ENCODE results near the gene SLC22A12. TPM values are rescaled to one million over a fixed set of nuclear protein-coding genes. Genes with fewer than 3 reads are reported as not detected.
A peak's percentile ranks its signal among the peaks of the same experiment; 100 is the strongest.

SLC22A12 gene
- total RNA-seq, 2 donors from 2014 or later, result not detected

DNA sequence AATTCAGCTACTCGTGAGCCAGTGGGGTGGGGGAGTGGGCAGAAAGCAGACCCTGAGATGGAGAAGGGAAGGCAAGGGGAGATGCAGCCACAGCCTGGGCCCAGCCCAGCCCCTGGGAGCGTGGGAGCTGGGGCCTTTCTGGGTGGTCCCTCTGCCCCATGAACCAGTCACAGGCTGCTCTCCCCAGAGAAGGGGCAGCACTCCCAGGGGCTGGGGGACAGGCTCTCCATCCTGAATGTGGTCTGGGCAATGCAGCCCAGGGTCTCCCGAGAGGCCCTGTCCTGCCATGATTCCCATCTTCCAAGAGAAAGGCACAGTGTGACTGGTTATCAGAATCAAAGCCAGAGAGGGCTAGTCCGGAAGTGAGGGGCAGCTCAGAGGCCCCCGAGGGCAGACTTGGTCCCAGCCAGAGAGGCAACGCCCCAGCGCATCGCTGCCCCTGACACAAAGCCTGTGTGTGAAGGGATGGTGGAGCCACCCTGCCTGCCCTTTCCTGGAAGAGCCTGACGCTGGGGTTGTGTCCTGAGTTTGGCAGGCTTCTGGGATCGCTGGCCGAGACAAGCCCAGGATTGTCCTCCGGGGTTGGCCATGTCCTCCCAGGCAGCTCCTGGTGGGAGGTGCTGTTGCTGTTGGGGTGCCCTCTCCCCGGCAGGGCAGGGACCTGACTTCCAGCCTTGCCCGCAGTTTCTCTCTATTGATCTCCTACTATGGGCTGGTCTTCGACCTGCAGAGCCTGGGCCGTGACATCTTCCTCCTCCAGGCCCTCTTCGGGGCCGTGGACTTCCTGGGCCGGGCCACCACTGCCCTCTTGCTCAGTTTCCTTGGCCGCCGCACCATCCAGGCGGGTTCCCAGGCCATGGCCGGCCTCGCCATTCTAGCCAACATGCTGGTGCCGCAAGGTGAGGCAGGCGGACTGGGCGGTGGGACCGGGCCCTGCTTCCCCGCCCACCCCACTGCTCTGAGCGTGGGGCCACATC, 23.8 kb upstream of the SLC22A12 start:
- Histone ChIP-seq H3K27me3 (no peaks in the 10 kb centered on the region), H3K4me3 (no peak overlapping the region), H3K27ac (peak overlapping the region; percentile 28 to 58 (median 56)), H3K4me1 (peaks cover 20% of the 10 kb centered on the region), H3K9me3 (no peaks in the 10 kb centered on the region), H3K36me3 (replicated peaks in 1 of 2; ENCODE audit: insufficient read depth in 1 of 2, low read depth in 2 of 2) (no peaks in the 10 kb centered on the region)
- TF ChIP-seq, protein P1, sequence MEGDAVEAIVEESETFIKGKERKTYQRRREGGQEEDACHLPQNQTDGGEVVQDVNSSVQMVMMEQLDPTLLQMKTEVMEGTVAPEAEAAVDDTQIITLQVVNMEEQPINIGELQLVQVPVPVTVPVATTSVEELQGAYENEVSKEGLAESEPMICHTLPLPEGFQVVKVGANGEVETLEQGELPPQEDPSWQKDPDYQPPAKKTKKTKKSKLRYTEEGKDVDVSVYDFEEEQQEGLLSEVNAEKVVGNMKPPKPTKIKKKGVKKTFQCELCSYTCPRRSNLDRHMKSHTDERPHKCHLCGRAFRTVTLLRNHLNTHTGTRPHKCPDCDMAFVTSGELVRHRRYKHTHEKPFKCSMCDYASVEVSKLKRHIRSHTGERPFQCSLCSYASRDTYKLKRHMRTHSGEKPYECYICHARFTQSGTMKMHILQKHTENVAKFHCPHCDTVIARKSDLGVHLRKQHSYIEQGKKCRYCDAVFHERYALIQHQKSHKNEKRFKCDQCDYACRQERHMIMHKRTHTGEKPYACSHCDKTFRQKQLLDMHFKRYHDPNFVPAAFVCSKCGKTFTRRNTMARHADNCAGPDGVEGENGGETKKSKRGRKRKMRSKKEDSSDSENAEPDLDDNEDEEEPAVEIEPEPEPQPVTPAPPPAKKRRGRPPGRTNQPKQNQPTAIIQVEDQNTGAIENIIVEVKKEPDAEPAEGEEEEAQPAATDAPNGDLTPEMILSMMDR (IDR thresholded peaks at IDR 0.05), result no peak
- no peak for TF ChIP-seq POLR2A (IDR thresholded peaks at IDR 0.05)
- intact Hi-C loops (cut with DNase I), result no loop called here
- DNase-seq (no peak), ATAC-seq (no peak)
- 89 to 92% methylated on average over 19 to 23 of the region's 30 CpGs for WGBS, 2 donors

DNA sequence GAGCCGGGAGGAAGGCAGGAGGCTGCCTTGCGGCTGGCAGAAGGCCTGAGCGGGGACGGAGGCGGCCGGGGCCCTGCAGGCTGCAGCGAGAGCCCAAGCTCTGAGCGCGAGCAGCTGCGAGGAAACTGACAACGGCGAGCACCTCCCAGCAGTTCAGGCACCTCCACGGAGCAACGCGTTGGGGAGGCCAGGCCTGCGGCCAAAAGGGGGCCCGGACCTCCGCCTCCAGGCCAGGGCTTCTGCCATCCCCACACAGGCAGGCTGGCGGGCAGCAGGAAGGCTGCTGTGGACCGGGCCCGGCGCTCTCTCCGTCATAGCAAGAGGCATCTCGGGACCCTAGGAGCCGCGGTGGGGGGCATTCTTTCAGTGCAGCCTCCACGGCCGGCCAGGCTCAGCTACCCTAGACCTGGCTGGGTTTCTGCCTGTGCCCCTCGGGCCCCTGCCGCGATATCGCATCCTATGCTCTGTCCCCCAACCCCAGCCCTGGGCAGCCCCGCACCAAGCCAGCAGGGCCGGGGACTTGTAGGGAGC, 22.9 kb upstream of the SLC22A12 start:
- H3K4me3 ChIP-seq, result no peak overlapping the region
- H3K27me3 ChIP-seq, result no peaks in the 10 kb centered on the region
- WGBS, 2 donors, result 87 to 94% methylated on average over 10 to 23 of the region's 34 CpGs
- H3K4me1 ChIP-seq, result peaks cover 20% of the 10 kb centered on the region
- H3K9me3 ChIP-seq, result no peaks in the 10 kb centered on the region
- no peaks in the 10 kb centered on the region for H3K36me3 ChIP-seq (replicated peaks in 1 of 2; ENCODE audit: insufficient read depth in 1 of 2, low read depth in 2 of 2)
- ATAC-seq, result no peak
- no peak for TF ChIP-seq POLR2A (IDR thresholded peaks at IDR 0.05)
- TF ChIP-seq, protein P1 (IDR thresholded peaks at IDR 0.05), result no peak
- H3K27ac ChIP-seq, result no peak overlapping the region
- DNase-seq, result no peak
- intact Hi-C loops (cut with DNase I), result no loop called here

DNA sequence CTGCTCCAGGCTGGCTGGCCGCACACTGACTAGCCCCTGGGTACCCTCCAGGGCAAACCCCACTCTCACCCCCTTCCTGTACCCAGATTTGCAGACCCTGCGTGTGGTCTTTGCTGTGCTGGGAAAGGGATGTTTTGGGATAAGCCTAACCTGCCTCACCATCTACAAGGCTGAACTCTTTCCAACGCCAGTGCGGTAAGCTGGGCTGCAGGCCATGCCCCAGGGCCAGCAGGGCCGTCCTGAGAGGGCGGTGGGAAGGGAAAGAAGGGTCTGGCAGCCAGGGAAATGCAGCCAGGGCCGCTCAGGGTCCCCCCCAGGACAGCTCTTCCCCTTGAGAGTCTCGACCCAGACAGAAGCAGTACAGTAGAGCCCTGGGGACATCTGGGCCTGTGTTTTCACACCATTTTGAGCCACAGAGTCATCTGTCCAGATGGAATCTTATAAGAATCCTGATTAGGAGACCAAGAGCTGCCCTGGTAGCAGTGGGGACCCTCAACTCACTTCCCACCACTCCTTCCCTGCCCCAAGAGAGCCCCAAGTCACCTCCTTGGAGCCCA, 22.4 kb upstream of the SLC22A12 start:
- TF ChIP-seq, protein P1 (IDR thresholded peaks at IDR 0.05), result no peak
- no peak for TF ChIP-seq POLR2A (IDR thresholded peaks at IDR 0.05)
- no peak for DNase-seq

DNA sequence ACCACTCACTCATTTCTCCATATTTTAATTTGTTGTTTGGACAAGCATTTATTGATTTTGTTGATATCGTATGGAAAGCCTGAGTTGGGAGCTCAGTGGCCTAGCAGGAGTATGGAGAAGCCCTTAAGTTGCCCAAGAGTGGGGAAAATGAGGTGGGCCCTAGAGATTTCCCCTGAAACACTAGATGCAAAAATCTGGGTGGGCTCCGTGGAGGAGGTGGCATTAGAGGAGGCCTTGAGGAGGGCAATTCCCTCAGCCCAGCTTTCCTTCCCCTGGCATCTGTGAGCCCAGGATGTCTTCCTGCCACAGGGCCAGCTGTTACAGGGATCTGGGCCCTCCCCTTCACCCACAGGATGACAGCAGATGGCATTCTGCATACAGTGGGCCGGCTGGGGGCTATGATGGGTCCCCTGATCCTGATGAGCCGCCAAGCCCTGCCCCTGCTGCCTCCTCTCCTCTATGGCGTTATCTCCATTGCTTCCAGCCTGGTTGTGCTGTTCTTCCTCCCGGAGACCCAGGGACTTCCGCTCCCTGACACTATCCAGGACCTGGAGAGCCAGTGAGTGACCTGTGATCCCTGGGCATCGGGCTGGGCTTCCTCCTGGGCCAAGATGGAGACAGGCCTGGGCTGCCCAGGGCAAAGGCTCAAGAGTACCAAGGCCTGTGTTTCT, 21.6 kb upstream of the SLC22A12 start:
- Histone ChIP-seq H3K27me3 (no peaks in the 10 kb centered on the region), H3K36me3 (replicated peaks in 1 of 2; ENCODE audit: insufficient read depth in 1 of 2, low read depth in 2 of 2) (no peaks in the 10 kb centered on the region), H3K27ac (no peak overlapping the region), H3K4me1 (peaks cover 20% of the 10 kb centered on the region), H3K4me3 (no peak overlapping the region), H3K9me3 (no peaks in the 10 kb centered on the region)
- intact Hi-C loops (cut with DNase I), result no loop called here
- WGBS, 2 donors, result 88 to 92% methylated on average over 6 to 8 of the region's 8 CpGs
- DNase-seq (no peak), ATAC-seq (no peak)
- TF ChIP-seq, protein P1 (IDR thresholded peaks at IDR 0.05), result no peak
- TF ChIP-seq POLR2A (IDR thresholded peaks at IDR 0.05), result no peak

More for the DNA sequence above, 22.4 kb upstream of the SLC22A12 start:
- Histone ChIP-seq H3K4me1 (peaks cover 20% of the 10 kb centered on the region), H3K27ac (no peak overlapping the region), H3K27me3 (no peaks in the 10 kb centered on the region), H3K9me3 (no peaks in the 10 kb centered on the region), H3K36me3 (replicated peaks in 1 of 2; ENCODE audit: insufficient read depth in 1 of 2, low read depth in 2 of 2) (no peaks in the 10 kb centered on the region), H3K4me3 (no peak overlapping the region)
- intact Hi-C loops (cut with DNase I), result no loop called here
- no peak for ATAC-seq
- WGBS, 2 donors, result 82 to 90% methylated on average over 6 to 8 of the region's 8 CpGs
